ENCODE results near the gene TLR4.

Gene TLR4

GRCh38 chr9:117715411-117715989 lies 11.3 kb downstream of the TLR4 start:
- no peak for DNase-seq

GRCh38 chr9:117718085-117718484 lies 13.9 kb downstream of the TLR4 start:
- DNase-seq: peak; percentile 8

- DNase-seq: no peak
Measured at GRCh38 chr9:117718701-117719100, 14.5 kb downstream of the TLR4 start.

GRCh38 chr9:117719161-117719920 lies 15.1 kb downstream of the TLR4 start:
- DNase-seq: no peak

- DNase-seq: no peak
Measured at GRCh38 chr9:117720066-117720465, 15.9 kb downstream of the TLR4 start.

- DNase-seq: no peak
Measured at GRCh38 chr9:117720555-117720954, 16.4 kb downstream of the TLR4 start.

GRCh38 chr9:117720987-117721386 lies 16.8 kb downstream of the TLR4 start:
- no peak for DNase-seq

GRCh38 chr9:117722108-117722761 lies 18.0 kb downstream of the TLR4 start:
- DNase-seq: no peak

GRCh38 chr9:117723986-117724625 lies 19.9 kb downstream of the TLR4 start:
- no peak for DNase-seq

- DNase-seq: no peak
Measured at GRCh38 chr9:117725426-117725887, 21.3 kb downstream of the TLR4 start.

- DNase-seq: no peak
Measured at GRCh38 chr9:117729375-117729774, 25.2 kb downstream of the TLR4 start.

GRCh38 chr9:117732494-117732893 lies 28.3 kb downstream of the TLR4 start:
- no peak for DNase-seq

GRCh38 chr9:117733465-117733864 lies 29.3 kb downstream of the TLR4 start:
- no peak for DNase-seq

- no peak for DNase-seq
Measured at GRCh38 chr9:117734082-117734481, 29.9 kb downstream of the TLR4 start.

- DNase-seq: no peak
Measured at GRCh38 chr9:117734523-117735314, 30.5 kb downstream of the TLR4 start.

- DNase-seq: no peak
Measured at GRCh38 chr9:117737721-117738226, 33.6 kb downstream of the TLR4 start.

- DNase-seq: no peak
Measured at GRCh38 chr9:117739206-117739605, 35.0 kb downstream of the TLR4 start.

- no peak for DNase-seq
Measured at GRCh38 chr9:117739624-117740347, 35.6 kb downstream of the TLR4 start.

- DNase-seq: no peak
Measured at GRCh38 chr9:117742131-117742530, 37.9 kb downstream of the TLR4 start.

- no peak for DNase-seq
Measured at GRCh38 chr9:117744369-117744768, 40.2 kb downstream of the TLR4 start.

- DNase-seq: no peak
Measured at GRCh38 chr9:117744856-117745389, 40.7 kb downstream of the TLR4 start.

- DNase-seq: no peak
Measured at GRCh38 chr9:117745598-117745997, 41.4 kb downstream of the TLR4 start.
